ENCODE data around the gene PPP1R2.
"Not testable (repeated sequence)": the region's sequence is repeated elsewhere in the genome, so short reads cannot be mapped to it uniquely, and the experiment has no call there.

Gene PPP1R2

DNA sequence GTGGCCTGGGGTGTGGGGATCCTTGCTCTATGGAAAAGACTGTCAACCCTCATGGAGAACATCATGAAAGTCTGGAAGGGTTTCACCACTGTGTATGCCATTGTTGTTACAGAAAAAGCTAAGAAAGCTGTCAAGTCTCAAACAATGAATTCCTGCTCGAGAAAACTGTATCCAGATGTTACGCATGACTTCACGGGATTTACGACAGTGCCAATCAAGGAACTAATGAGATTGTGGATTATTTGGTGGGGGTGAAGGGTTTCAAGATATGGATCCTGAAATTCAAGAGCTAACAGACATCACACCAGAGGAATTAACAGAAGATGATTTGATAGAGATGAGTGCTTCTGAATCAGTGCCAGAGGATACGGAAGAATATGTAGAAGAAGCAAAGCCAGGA is 7.8 kb downstream of the PPP1R2 start:
- DNase-seq = no peak

DNA sequence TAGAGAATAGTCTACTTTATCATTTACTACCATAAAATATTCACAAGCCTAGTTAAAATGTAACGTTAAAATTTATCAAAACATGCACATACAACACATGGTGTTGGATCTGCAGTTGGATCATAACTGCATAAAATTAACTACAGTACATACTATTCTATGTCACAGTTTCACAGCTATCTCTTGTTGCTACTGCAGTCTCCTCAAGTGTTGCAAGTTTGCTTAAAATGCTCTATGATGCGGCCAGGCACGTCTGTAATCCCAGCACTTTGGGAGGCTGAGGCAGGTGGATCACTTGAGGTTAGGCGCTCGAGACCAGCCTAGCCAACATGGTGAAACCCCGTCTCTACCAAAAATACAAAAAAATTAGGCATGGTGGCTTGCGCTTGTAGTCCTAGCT is 10.3 kb downstream of the PPP1R2 start:
- no peak for DNase-seq

DNA sequence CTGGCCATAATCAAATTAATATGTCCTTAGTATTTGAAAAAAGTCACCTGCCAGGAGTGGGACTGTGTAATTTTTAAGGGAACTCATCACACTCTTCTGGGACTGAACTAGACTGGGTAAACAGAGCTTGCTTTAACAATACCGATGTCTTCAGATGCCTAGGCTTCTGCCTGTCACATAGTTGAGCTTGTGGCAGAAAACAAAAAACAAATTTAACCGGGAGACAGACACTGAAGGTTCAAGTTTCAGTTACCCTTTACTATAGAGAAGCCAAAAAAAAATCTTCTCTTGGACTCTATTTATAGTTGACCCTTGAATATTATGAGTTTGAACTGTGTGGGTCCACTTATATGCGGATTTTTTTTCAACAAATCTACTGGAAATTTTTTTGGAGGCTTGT is 10.8 kb downstream of the PPP1R2 start:
- no peak for DNase-seq

DNA sequence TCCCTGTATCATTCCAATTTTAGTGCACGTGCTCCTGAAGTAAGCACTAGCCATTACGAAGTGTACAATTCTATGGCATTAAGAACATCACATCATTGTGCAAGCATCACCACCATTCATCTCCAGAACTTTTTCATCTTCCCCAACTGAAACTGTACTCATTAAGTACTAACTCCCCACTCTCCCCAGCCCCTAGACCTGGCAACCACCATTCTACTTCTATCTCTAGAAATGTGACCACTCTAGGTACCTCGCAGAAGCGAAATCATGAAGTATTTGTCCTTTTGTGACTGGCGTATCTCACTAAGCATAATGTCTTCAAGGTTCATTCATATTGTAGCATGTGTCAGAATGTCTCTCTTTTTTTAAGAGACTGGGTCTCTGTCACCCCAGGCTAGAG is 11.4 kb downstream of the PPP1R2 start:
- no peak for DNase-seq

DNA sequence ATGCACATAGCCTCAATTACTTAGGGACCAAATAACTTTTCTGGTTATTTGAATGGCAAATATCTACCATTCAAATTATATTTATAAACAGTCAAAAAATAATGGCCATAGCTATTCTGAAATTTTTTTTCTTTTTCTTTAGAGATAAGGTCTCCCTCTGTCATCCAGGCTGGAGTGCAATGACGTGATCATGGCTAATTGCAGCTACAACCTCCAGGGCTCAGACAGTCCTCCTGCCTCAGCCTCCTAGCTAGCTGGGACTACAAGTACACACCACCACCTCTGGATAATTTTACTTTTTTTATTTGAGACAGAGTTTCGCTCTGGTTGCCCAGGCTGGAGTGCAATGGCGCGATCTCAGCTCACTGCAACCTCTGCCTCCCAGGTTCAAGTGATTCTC is 16.6 kb downstream of the PPP1R2 start:
- DNase-seq = no peak

DNA sequence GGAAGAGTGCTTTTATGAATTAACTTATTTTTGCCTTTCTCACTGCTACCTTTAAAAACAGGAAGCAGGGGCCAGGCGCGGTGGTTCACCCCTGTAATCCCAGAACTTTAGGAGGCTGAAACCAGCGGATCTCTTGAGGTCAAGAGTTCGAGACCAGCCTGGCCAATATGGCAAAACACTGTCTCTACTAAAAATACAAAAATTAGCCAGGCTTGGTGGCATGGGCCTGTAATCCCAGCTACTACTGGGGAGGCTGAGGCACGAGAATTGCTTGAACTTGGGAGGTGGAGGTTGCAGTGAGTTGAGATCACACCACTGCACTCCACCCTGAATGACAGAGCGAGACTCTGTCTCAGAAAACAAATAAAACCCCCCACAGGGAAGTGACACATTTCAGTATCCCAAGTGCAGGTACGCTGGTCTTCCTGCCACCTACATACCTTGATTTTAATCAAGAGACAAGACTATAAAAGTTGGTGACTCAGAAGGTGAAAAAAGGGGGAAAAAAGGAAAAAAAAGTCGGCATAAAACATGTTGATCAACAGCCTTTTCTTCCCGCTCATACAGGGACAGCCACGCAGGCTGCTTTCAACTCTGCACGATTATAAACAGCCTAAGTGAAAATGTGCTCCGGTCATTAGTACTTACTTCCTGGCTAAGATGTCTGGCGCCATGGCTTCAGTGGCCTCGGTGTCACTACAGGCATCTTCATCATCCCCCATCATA is 18.8 kb downstream of the PPP1R2 start:
- DNase-seq = no peak

DNA sequence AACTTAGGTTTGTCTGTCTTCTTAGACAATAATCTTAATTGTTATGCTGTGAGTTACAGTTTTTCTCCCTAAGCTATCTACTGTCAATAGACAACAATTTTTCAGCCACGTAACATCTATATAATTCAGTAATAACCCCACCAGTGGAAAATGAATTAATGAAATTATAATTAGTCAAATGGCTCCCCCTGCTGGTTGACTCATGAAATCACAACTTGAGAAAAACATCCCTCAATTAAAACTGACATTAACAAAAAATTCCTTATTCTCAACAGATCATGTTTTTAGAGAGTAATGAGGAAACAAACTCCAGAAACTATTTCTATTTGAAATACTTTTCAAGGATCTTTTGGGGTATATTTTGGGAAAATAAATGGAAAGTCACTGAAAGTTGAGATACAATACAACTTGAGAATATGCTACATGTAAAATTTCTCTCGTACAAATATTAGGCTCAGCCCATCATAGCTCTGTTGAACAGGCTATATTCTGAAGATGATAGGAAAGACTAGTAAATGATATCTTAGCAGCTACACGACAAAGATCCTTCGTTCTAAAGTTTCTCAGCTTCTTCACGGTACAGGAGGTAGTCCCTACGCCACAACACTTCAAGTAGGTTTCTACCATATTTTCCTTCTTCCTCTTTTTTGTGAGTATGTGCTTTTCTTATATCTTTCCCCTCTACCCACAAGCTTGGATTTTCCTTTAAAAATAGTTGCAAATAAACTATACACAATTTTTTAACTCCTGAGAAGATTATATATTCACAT is 20.7 kb downstream of the PPP1R2 start:
- peak in 1 of 2 donors; percentile 68 for DNase-seq

DNA sequence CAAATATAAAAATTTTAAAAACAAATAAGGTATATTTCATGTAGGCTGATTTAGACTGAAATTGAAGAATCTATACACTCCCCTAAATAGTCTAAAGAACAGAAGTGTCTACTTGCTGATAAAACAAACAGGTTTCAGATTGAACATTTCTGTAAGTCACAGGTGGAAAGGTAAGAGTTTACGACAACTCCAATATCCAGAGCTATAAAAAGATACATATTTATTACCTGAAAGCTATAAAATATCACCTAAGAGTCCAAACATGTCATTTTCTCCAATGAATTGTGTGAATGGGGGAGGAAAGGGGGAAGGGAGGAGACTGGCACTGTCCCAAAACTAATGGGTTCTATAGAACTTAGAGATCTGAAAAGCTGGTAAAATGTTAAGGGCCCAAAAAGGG is 26.1 kb downstream of the PPP1R2 start:
- no peak for DNase-seq

DNA sequence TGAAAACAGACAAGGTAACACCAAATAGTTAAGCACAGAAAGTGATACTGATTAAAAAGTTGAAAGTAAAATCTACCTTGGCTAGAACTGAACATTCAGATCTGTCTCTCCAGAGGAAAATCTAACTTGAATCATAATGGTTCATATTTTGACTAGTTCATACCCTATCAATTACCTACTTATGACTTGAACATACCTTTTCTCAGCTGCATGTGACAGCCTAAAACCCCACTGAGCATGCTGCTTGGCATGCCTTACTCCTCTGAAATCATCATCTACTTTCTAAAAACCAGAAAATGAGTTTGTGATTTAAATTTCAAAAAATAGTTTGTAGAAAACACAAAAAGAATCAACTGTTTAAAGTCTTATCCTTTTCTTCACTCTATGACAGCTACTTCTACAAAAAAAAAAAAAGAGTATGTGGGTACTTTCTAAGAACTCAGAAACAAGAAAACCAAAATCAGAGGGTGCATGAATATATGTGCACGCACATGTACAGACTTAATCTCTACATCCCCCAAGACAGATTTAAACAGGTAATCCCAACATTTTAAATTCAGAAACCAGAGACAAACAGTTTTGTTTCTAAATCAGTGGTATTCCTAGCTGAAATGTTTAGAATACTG is 28.4 kb downstream of the PPP1R2 start:
- not testable (repeated sequence) for DNase-seq

DNA sequence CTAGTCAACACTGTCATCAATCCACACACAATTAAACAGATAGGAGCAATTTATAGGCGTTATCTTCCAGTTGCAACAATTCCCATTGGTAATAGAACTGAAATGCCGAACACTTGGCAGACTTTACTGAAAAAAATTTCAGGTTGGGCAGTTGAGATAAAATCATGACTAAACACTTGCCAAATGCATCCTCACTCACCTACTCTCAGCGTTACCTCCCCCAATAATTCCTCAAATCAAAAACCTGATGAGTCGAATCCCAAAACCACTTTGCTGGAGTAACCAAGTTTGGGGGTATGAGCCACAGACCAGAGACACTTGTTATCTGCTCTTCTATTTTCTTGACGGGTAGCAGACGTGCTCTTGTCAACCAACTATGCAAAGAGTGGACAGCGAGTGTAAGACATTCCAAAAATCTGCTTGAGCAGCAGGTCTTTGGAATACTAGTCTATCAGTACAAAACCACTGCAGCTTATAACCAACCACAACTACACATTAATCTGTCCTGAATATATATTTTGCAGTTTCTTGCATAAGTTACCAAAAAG is 30.3 kb downstream of the PPP1R2 start:
- DNase-seq = no peak

DNA sequence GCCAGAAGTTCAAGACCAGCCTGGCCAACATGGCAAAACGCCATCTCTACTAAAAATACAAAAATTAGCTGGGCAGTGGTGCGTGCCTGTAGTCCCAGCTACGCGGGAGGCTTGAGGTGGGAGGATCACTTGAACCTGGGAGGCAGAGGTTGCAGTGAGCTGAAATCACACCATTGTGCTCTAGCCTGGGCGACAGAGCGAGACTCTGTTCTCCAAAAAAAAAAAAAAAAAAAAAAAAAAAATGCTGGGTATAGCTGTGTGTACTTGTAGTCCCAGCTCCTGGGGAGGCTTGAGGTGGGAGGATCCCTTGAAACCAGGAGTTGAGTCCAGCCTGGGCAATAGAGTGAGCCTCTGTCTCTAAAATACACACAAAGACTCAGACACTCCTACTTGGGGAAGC is 32.0 kb downstream of the PPP1R2 start:
- no peak for DNase-seq

DNA sequence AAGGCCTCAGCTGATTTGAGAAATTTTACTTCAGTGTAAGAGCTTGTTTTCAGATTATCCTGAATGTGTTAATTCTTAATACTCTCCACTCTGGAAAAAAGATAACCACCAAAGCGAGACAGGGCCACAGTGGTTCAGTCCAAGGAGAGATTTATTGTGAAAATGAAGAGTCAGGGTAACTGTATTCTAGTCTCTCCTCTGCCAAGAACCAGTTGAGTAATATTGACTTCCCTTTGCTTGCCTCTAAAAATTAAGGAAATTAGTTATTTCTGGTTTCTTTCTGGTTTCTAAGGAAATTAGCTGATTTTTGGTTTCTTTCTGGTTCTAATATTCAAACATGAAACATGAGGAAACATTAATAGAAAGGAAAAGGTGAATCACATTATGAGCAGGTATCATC is 34.9 kb downstream of the PPP1R2 start:
- DNase-seq = no peak

DNA sequence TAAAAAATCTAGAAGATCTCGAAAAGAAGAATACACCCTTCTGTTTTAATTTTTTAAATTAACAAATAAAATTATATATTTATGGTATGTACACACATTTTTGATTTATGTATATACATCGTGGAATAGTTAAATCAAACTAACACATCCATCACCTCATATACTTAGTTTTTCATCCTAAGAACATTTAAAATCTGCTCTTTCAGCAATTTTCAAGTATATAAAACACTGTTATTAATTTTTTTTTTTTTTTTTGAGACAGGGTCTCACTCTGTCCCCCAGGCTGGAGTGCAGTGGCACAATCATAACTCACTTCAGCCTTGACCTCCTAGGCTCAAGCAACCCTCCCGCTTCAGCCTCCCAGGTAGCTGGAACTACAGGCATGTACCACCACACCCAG is 67.5 kb downstream of the PPP1R2 start:
- no peak for DNase-seq

DNA sequence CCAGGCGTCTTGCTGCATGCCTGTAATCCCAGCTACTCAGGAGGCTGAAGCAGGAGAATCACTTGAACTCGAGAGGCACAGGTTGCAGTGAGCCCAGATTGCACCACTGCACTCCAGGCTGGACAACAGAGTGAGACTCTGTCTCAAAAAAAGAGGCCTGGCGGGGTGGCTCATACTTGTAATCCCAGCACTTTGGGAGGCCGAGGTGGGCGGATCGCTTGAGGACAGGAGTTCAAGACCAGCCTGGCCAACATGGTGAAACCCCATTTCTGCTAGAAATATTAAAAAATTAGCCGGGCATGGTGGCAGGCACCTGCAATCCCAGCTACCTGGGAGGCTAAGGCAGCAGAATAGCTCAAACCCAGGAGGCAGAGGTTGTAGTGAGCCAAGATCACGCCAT is 68.0 kb downstream of the PPP1R2 start:
- DNase-seq = not testable (repeated sequence)

DNA sequence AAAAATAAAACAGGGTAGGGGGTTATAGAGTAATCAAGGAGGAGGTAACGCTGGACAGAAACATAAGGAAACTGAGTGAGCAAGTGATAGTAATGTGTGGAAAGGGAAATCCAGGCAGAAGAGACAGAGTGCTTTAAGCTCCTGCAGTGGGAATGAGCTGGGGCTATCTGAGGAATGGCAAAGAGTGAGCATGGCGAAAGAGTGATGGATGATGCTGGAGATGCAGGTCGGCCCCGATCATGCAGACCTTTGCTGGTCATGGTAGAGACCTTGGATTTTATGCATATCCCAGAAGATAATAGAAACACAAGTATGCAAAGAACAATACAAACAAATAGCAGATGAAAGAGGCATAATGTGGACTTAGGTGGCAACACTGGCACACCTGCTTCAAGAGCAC is 74.3 kb downstream of the PPP1R2 start:
- DNase-seq = no peak

DNA sequence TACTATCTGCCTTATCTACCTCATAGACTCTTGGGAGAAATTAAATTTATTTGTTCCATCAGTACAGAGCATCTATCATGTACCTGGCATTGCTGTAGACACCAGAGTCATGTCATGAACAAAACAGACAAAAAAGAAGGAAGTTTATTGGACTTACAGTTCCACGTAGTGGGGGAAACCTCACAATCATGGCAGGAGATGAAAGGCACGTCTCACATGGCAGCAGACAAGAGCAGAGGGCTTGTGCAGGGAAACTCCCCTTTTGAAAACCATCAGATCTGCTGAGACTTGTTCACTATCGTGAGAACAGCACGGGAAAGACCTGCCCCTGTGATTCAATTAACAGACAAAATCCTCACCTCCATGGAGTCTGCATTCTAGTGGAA is 74.7 kb downstream of the PPP1R2 start:
- DNase-seq = no peak

DNA sequence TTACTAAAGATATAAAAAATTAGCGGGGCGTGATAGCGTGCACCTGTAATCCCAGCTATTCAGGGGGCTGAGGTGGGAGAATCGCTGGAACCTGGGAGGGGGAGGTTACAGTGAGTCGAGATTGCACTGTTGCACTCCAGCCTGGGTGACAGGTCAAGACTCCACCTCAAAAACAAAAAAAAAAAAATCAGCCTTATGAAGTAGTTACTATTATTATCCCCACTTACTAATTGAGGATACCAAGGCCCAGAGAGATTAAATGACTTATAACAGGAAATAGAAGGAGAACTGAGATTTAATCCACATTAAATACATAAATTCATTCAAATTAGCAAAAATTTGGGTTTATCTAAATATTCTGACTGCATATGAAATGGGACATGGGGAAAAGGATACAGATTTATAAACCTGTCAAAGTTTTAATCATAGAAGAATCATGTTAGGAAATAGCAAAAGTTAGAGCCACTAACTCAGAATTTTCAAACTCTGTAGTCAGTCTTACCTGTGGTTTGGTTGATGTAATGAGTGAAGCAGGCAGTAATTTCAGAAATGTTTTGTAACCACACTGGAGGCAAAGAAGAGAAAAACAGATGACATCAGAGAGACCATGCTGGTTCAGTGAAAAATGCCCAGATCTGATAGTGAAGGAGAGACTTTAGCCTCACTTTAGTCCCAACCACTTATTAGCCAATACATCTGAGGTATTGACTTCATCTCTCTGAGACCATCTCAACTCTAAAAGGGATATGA is 75.3 kb downstream of the PPP1R2 start:
- DNase-seq = no peak

DNA sequence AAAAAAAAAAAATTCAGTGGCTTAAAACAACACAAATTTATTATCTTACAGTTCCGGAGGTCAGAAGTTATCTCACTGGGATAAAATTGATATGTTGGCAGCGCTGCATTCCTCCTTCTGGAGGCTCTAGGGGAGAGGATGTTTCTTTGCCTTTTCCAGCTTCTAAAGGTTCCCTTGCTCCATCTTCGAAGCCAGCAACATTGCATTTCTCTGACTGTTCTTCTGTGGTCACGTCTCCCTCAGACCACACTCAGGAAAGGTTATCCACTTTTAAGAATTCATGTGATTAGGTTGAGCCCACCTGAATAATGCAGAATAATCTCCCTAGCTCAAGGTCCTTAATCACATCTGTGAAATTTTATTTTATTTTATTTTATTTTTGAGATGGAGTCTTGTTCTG is 76.9 kb downstream of the PPP1R2 start:
- no peak for DNase-seq

Measured in CD4-positive, alpha-beta T cell treated with Interleukin-4 for 1 hour (primary cell).